ENCODE data around the gene KRTAP10-7. TPM values are rescaled to one million over a fixed set of nuclear protein-coding genes. Genes with fewer than 3 reads are reported as not detected.
"Not testable (repeated sequence)": the region's sequence is repeated elsewhere in the genome, so short reads cannot be mapped to it uniquely, and the experiment has no call there.

Gene KRTAP10-7
- total RNA-seq, 8 experiments from 2014 or later, result 0.13 to 0.47 (median 0.20) TPM; not detected in 5

DNA sequence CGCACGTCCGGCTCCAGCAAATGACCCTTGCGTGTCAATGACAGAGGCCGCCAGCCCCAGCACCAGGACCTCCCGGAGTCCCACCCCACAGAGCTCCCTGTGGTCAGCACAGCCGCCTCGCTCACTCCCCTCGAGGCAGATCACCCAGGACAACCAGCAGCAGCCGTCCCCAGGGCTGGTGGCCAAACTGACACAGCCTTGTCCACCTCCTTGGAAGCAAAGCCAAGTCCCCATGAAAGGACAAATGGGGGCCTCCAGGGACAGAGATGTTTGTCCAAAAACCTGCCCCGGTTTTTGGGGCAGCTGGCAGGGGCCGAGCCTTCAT is 38.9 kb downstream of the KRTAP10-7 start:
- 0 to 93% (median 87%) methylated on average over 1 to 3 of the region's 12 CpGs; no CpG with 5 or more reads in 7 of the 10 experiments for WGBS, 10 experiments
- in situ Hi-C loops (cut with MboI; ENCODE audit: low pct_unique_long_range_greater_than_20kb in 2 of 9, low sequenced_read_pairs in 9 of 9, unreplicated experiment in 9 of 9), result no loop called here
- no peak for ATAC-seq (replicated peaks in 6 of 8)
- Histone ChIP-seq H3K27ac (no peak overlapping the region), H3K4me3 (no peak overlapping the region), H3K4me1 (replicated peaks in 1 of 2) (no peaks in the 10 kb centered on the region)

DNA sequence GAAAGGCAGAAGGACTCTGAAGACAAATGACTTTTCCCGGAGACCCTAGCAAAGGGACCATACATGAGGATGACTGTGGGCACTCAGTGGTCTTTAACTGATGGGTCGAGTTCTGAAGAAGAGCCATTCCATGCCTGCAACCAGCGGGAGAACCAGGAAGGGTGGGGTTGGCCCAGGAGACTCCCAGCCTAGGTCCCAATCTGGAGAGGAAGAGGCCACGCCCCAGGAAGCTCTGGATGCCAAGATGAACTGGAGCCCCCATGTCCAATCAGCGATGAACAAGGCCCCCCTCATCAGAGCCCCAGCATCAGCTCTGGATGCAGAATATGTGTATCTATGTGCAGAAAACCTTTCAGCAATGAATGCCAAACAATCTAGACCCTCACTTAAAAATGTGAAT is 40.4 kb downstream of the KRTAP10-7 start:
- WGBS, 10 experiments, result 40 to 100% (median 83%) methylated on average over 1 to 4 of the region's 5 CpGs; no CpG with 5 or more reads in 3 of the 10 experiments
- Histone ChIP-seq H3K4me1 (replicated peaks in 1 of 2) (no peaks in the 10 kb centered on the region), H3K27ac (no peak overlapping the region), H3K4me3 (no peak overlapping the region)
- in situ Hi-C loops (cut with MboI; ENCODE audit: low pct_unique_long_range_greater_than_20kb in 2 of 9, low sequenced_read_pairs in 9 of 9, unreplicated experiment in 9 of 9), result no loop called here
- no peak for ATAC-seq (replicated peaks in 6 of 8)

DNA sequence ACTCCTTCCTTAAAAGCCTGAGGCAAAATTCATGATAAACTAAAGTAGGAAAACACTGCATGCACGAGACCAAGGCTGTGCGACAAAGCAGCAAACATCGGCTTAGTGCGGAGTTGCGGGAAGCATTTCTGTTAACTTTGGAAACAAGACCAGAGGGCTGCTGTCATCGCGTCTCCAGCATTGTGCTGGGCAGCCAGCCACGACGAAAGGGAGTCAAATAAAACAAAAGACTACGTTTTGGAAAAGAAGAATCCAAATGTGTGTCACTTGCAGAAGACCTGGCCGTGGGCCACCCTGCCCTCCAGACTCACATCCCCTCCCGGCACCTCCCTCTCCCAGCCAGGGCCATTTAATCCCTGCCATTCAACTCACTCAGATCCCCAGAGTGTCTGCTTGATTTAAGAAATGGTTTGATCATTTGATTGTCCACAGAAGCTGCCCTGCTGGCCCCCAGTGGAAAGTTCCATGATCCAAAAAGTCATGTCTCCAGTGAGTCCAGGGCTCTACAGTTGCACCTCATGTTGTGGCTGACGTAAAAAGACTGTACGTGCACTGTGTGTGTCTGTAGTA is 43.4 kb downstream of the KRTAP10-7 start:
- Histone ChIP-seq H3K27ac (no peak overlapping the region), H3K4me1 (replicated peaks in 1 of 2) (no peaks in the 10 kb centered on the region), H3K4me3 (no peak overlapping the region)
- in situ Hi-C loops (cut with MboI; ENCODE audit: low pct_unique_long_range_greater_than_20kb in 2 of 9, low sequenced_read_pairs in 9 of 9, unreplicated experiment in 9 of 9), result no loop called here
- no peak for ATAC-seq (replicated peaks in 6 of 8)
- WGBS, 10 experiments, result 10 to 86% (median 60%) methylated on average over 2 to 11 of the region's 14 CpGs; no CpG with 5 or more reads in 1 of the 10 experiments

DNA sequence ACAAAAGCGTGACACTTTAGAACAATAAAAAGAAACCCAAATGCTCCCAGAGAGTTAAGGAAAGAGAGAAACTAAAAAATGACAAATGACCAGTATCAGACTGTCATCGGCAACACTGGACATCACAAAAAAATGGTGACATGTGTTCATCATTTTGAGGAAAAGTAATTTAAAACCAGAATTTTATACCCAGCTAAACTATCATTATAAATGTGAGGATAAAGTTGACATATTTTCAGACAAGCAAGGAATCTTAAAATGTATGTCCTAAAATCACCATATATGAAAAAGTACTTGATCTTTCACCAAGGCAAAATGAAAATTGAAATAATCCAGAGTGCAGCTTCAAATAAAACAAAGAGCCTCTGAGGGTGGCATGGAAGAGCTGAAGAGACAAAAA is 44.5 kb downstream of the KRTAP10-7 start:
- WGBS, 10 experiments, result 0 to 75% (median 36%) methylated on average over 1 to 2 of the region's 2 CpGs
- no peak overlapping the region for H3K4me3 ChIP-seq
- in situ Hi-C loops (cut with MboI; ENCODE audit: low pct_unique_long_range_greater_than_20kb in 2 of 9, low sequenced_read_pairs in 9 of 9, unreplicated experiment in 9 of 9), result no loop called here
- no peak for ATAC-seq (replicated peaks in 6 of 8)
- H3K27ac ChIP-seq, result no peak overlapping the region
- no peaks in the 10 kb centered on the region for H3K4me1 ChIP-seq (replicated peaks in 1 of 2)

DNA sequence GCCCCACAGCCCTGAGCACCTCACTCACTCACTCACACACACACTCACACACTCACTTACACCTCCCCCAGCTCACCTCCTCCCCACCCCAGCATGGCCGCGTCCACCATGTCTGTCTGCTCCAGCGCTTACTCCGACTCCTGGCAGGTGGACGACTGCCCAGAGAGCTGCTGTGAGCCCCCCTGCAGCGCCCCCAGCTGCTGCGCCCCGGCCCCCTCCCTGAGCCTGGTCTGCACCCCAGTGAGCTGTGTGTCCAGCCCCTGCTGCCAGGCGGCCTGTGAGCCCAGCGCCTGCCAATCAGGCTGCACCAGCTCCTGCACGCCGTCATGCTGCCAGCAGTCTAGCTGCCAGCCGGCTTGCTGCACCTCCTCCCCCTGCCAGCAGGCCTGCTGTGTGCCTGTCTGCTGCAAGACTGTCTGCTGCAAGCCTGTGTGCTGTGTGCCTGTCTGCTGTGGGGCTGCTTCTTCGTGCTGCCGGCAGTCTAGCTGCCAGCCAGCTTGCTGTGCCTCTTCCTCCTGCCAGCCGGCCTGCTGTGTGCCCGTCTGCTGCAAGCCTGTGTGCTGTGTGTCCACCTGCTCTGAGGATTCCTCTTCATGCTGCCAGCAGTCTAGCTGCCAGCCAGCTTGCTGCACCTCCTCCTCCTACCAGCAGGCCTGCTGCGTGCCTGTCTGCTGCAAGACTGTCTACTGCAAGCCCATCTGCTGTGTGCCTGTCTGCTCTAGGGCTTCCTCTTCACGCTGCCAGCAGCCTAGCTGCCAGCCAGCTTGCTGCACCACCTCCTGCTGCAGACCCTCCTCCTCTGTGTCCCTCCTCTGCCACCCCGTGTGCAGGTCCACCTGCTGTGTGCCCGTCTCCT is 46.2 kb downstream of the KRTAP10-7 start, which contains the start of gene KRTAP10-11:
Gene KRTAP10-11 (plus strand): TSS at position 49 of the 856 bp plus-strand sequence. CDS start 45 bp downstream, at position 94.
- peak in 1 of 8 experiments; percentile 29 for ATAC-seq (replicated peaks in 6 of 8)
- H3K4me1 ChIP-seq (replicated peaks in 1 of 2); H3K27ac ChIP-seq; in situ Hi-C loops (cut with MboI; ENCODE audit: low pct_unique_long_range_greater_than_20kb in 2 of 9, low sequenced_read_pairs in 9 of 9, unreplicated experiment in 9 of 9); H3K4me3 ChIP-seq: not testable (repeated sequence)
- WGBS, 10 experiments, result 0 to 63% (median 40%) methylated on average over 1 to 5 of the region's 21 CpGs; no CpG with 5 or more reads in 6 of the 10 experiments

DNA sequence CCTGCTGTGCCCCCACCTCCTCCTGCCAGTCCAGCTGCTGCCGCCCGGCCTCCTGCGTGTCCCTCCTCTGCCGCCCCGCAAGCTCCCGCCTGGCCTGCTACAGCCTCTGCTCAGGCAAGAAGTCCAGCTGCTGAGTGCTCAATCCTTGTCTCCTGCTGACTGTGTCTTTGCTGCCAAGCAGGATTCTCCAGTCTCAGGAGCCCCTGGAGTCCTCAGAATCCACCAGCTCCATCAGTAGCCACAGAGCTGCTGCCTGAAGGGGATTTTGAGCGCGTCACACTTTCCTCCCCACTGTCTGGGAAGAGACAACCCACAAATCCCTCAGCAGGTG is 46.8 kb downstream of the KRTAP10-7 start:
- in situ Hi-C loops (cut with MboI; ENCODE audit: low pct_unique_long_range_greater_than_20kb in 2 of 9, low sequenced_read_pairs in 9 of 9, unreplicated experiment in 9 of 9), result no loop called here
- ATAC-seq (replicated peaks in 6 of 8), result peak in 1 of 8 experiments; percentile 18
- WGBS, 10 experiments, result 0 to 76% (median 20%) methylated on average over 1 to 6 of the region's 8 CpGs; no CpG with 5 or more reads in 6 of the 10 experiments

DNA sequence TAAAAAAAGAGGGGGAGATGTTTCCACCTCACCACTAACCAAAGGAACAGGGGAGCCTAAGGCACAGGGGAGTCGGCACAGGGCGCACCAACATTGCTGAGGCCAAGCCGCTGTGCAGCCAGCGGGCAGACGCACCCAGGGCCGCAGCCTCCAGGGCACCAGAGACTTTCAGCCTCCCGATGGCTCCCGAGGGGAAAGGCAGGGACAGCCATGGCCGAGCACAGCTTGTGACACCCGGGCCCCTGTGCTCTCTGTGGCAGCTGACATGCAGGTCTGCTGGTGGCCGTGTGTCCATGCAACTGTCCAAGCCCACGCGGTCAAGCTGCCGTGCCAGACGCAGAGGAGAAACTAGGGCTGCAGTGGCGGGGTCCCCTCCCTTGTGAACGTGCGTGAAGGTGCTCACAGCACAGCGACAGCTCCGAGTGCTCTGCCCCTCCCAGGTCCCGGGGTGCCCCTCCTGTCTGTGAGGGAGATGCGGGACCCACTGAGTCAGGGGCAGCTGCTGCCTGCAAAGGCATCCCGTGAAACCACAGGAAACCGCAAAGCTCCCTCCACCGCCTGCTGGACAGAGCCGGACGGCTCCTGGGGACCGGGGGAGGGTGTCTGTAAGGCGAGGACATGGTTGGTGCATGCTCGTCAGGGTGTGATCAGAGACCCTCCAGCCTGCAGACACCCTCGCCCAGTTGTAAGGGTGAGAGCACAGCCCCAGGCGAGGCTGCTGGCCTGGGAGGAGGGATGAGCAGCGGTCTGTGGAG is 48.3 kb downstream of the KRTAP10-7 start:
- no peak for ATAC-seq (replicated peaks in 6 of 8)
- Histone ChIP-seq H3K4me1 (replicated peaks in 1 of 2) (no peaks in the 10 kb centered on the region), H3K27ac (no peak overlapping the region), H3K4me3 (no peak overlapping the region)
- in situ Hi-C loops (cut with MboI; ENCODE audit: low pct_unique_long_range_greater_than_20kb in 2 of 9, low sequenced_read_pairs in 9 of 9, unreplicated experiment in 9 of 9), result no loop called here
- 17 to 100% (median 83%) methylated on average over 1 to 12 of the region's 33 CpGs; no CpG with 5 or more reads in 2 of the 10 experiments for WGBS, 10 experiments

More for the DNA sequence above, 46.8 kb downstream of the KRTAP10-7 start:
- no peak overlapping the region for H3K27ac ChIP-seq
- H3K4me3 ChIP-seq, result no peak overlapping the region
- H3K4me1 ChIP-seq (replicated peaks in 1 of 2), result no peaks in the 10 kb centered on the region

DNA sequence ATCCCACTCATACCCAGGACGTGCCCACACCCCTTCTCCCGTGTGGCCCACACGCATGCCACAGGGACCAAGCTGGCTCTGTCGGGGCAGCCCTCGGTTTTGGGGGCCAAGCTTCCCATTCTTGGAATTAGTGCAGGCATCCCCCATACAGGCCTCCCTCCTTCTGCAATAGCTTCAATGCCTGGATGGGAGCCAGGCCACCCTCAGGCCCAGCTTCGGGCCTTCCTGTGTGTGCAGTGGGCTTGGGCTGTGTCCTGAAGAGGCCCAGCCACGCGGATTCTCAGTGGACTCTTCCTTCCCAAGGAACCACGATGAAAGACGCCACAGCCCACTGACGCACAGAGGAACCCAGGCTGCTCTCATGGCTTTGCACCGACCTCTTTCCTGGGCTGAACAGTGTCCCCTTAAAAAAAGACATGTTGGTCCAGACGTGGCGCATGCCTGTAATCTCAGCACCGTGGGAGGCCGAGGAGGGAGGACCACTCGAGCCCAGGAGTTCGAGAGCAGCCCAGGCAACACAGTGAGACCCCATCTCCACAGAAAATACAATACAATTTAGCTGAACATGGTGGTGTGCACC is 49.2 kb downstream of the KRTAP10-7 start:
- no peak for ATAC-seq (replicated peaks in 6 of 8)
- in situ Hi-C loops (cut with MboI; ENCODE audit: low pct_unique_long_range_greater_than_20kb in 2 of 9, low sequenced_read_pairs in 9 of 9, unreplicated experiment in 9 of 9), result no loop called here
- WGBS, 10 experiments, result 67 to 96% (median 87%) methylated on average over 4 to 11 of the region's 18 CpGs; no CpG with 5 or more reads in 5 of the 10 experiments

DNA sequence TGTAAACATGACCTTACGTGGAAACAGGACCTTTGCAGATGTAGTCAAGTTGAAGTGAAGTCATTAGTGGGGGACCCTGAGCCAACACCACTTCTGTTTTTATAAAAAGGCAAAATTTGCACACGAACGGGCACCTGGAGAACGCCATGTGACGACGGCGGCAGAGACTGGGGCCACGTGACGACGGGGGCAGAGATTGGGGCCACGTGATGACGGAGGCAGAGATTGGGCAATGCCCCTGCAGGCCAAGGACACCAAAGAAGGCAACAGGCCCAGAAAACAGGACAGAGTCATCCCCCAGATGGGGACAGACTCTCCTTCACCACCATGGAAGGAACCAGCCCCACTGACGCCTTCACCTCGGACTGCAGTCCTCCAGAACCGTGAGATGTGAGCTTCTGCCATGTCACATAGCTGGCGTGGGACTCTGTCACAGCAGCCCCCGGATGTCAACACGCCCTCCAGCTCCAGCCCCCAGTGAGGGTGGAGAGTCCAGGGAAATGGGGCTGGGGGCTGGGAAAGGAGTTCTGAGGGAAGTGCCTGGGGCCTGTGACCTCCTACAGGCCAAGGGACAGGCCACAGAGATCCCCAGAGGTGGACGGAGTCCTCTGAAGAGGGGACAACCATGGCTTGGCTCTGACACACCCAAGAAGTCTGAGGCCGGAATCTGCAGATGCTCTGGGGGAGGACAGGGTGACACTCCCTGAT is 50.0 kb downstream of the KRTAP10-7 start:
- in situ Hi-C loops (cut with MboI; ENCODE audit: low pct_unique_long_range_greater_than_20kb in 2 of 9, low sequenced_read_pairs in 9 of 9, unreplicated experiment in 9 of 9), result no loop called here

More for the DNA sequence above, 49.2 kb downstream of the KRTAP10-7 start:
- H3K4me1 ChIP-seq (replicated peaks in 1 of 2), result no peaks in the 10 kb centered on the region
- H3K27ac ChIP-seq, result no peak overlapping the region
- no peak overlapping the region for H3K4me3 ChIP-seq

DNA sequence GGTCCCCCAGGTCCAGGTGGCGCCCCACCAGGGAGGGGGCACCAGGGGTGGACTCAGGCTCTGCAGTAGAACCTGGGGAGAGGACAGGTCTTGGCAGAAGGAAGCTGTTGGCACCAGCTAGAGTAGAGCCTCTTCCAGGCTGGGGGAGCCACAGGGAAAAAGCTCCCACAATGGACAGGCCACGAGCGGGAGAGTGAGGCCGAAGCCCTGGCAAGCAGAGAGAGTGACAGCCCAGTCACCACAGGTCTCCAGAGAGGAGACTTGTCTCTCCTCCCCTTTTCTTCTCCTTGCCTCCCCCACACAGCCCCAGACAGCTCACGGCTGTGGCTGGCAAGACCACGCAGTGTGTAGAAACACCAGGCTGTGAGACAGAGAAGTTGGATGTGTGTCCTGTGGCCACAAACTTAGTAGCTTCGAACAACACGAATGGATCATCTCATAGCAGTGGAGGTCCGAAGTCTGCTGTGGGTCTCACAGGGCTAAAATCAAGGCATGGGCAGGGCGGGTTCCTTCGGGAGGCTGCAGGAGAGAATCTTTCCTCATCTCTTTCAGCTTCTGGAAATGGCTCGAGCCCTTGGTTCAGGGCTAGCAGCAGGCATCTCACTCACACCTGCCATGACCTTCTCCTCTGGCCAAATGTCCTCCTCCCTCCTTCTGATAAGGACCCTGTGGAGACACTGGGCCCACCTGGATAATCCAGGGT is 50.7 kb downstream of the KRTAP10-7 start:
- H3K4me1 ChIP-seq (replicated peaks in 1 of 2), result no peaks in the 10 kb centered on the region
- H3K4me3 ChIP-seq, result no peak overlapping the region
- 29 to 97% (median 86%) methylated on average over 1 to 7 of the region's 12 CpGs; no CpG with 5 or more reads in 4 of the 10 experiments for WGBS, 10 experiments
- no peak overlapping the region for H3K27ac ChIP-seq
- no peak for ATAC-seq (replicated peaks in 6 of 8)
- in situ Hi-C loops (cut with MboI; ENCODE audit: low pct_unique_long_range_greater_than_20kb in 2 of 9, low sequenced_read_pairs in 9 of 9, unreplicated experiment in 9 of 9), result no loop called here

More for the DNA sequence above, 50.0 kb downstream of the KRTAP10-7 start:
- Histone ChIP-seq H3K4me1 (replicated peaks in 1 of 2) (no peaks in the 10 kb centered on the region), H3K4me3 (no peak overlapping the region), H3K27ac (no peak overlapping the region)
- WGBS, 10 experiments, result 49 to 100% (median 81%) methylated on average over 1 to 11 of the region's 20 CpGs; no CpG with 5 or more reads in 1 of the 10 experiments
- ATAC-seq (replicated peaks in 6 of 8), result no peak
